Left ventricle myocardium inferior (tissue), 1 donor: ENCODE data around the gene OR12D1. TPM values are rescaled to one million over a fixed set of nuclear protein-coding genes. Genes with fewer than 3 reads are reported as not detected.

Experiments used
- DNase-seq: peaks from one replicate; pipeline ENCODE4 v3.0.0-alpha.2; 2020
- H3K27ac ChIP-seq: fragments of 200-600 bp; replicated peaks from 2 replicates; pipeline ENCODE4 v1.8.0; 2021
- H3K27me3 ChIP-seq: fragments of 200-600 bp; 2 replicates; pipeline ENCODE4 v1.8.0; 2021; ENCODE audit warnings: low read depth
- H3K36me3 ChIP-seq: fragments of 200-600 bp; 2 replicates; pipeline ENCODE4 v1.8.0; 2021
- H3K4me1 ChIP-seq: fragments of 200-600 bp; 2 replicates; pipeline ENCODE4 v1.8.0; 2021
- H3K4me3 ChIP-seq: fragments of 200-600 bp; 2 replicates; pipeline ENCODE4 v1.8.0; 2021; ENCODE audit warnings: mild to moderate bottlenecking, moderate library complexity
- H3K9me3 ChIP-seq: fragments of 200-600 bp; replicated peaks from 2 replicates; pipeline ENCODE4 v1.8.0; 2021
- CTCF ChIP-seq: fragments of 200-600 bp; IDR thresholded peaks from 2 replicates; pipeline ENCODE4 v1.8.0; 2021; ENCODE audit warnings: antibody characterized with exemption, mild to moderate bottlenecking, borderline replicate concordance
- intact Hi-C: fragments of 100-400 bp; cut with micrococcal nuclease; formaldehyde crosslinking; loops from one replicate; pipeline ENCODE4 v1.11.0; 2022
- long read RNA-seq: library from polyadenylated mRNA; unstranded; transcript quantifications from one replicate; pipeline ENCODE4 v2.0.0, GENCODE V29; 2021
- total RNA-seq: library from RNA; stranded (reverse); fragmentation: NEBNext Ultra II Directional; extraction: Animal tissue kit (Norgen Biotek cat#: 25700); gene quantifications from one replicate; pipeline ENCODE4 v1.2.1, GENCODE V29; 2021
- donor health status: DM: no; HTN: yes; CAD: no; lungs with severe emphysema.

OR12D1 gene
- not detected for total RNA-seq
- long read RNA-seq: 0 reads

- TF ChIP-seq CTCF: no peak
- peaks cover 22% of the 10 kb centered on the region for H3K9me3 ChIP-seq
- H3K27ac ChIP-seq: no peak within 1 kb of the TSS
- DNase-seq: no peak
- H3K36me3 ChIP-seq: no peaks in the 10 kb centered on the region
- intact Hi-C loops: no loop called here
- H3K27me3 ChIP-seq: no peaks in the 10 kb centered on the region
- H3K4me3 ChIP-seq: no peak within 1 kb of the TSS
- no peaks in the 10 kb centered on the region for H3K4me1 ChIP-seq
These were observed at the start of gene OR12D1 for GRCh38 chr6:29414588-29414987. TSS of gene OR12D1 (plus strand) at chr6:29414928.

GRCh38 chr6:29368765-29369164 lies 46.0 kb upstream of the OR12D1 start, which contains the start of gene OR5V1:
TSS of gene OR5V1 (minus strand) at chr6:29368865. CDS start at chr6:29356195, 12,670 bp downstream.
- Histone ChIP-seq H3K4me1 (no peaks in the 10 kb centered on the region), H3K9me3 (peaks cover 9% of the 10 kb centered on the region), H3K4me3 (no peak within 1 kb of the TSS), H3K27me3 (no peaks in the 10 kb centered on the region), H3K27ac (no peak within 1 kb of the TSS), H3K36me3 (no peaks in the 10 kb centered on the region)
- no peak for TF ChIP-seq CTCF
- no peak for DNase-seq
- intact Hi-C loops: no loop called here

- peaks cover 4% of the 10 kb centered on the region for H3K9me3 ChIP-seq
- no peaks in the 10 kb centered on the region for H3K4me1 ChIP-seq
- no peak for TF ChIP-seq CTCF
- H3K4me3 ChIP-seq: no peak within 1 kb of the TSS
- H3K36me3 ChIP-seq: no peaks in the 10 kb centered on the region
- no peak for DNase-seq
- no peak within 1 kb of the TSS for H3K27ac ChIP-seq
- intact Hi-C loops: no loop called here
- no peaks in the 10 kb centered on the region for H3K27me3 ChIP-seq
These were observed 39.5 kb upstream of the OR12D1 start, which contains the start of gene OR12D3 for GRCh38 chr6:29375191-29375590. TSS of gene OR12D3 (minus strand) at chr6:29375291. CDS start at chr6:29375287, 4 bp downstream.

GRCh38 chr6:29376003-29376402 lies 38.7 kb upstream of the OR12D1 start:
- H3K4me1 ChIP-seq: no peaks in the 10 kb centered on the region
- peaks cover 4% of the 10 kb centered on the region for H3K9me3 ChIP-seq
- no peak overlapping the region for H3K4me3 ChIP-seq
- intact Hi-C loops: no loop called here
- no peaks in the 10 kb centered on the region for H3K27me3 ChIP-seq
- no peak for TF ChIP-seq CTCF
- no peak overlapping the region for H3K27ac ChIP-seq
- H3K36me3 ChIP-seq: no peaks in the 10 kb centered on the region
- no peak for DNase-seq

GRCh38 chr6:29388533-29388932 lies 26.2 kb upstream of the OR12D1 start:
- Histone ChIP-seq H3K4me1 (no peaks in the 10 kb centered on the region), H3K27me3 (peaks cover 10% of the 10 kb centered on the region), H3K9me3 (no peaks in the 10 kb centered on the region), H3K27ac (no peak overlapping the region), H3K36me3 (no peaks in the 10 kb centered on the region), H3K4me3 (no peak overlapping the region)
- TF ChIP-seq CTCF: no peak
- no peak for DNase-seq
- intact Hi-C loops: no loop called here
